H1 (cell line): ENCODE data around the gene AGXT2. TPM values are rescaled to one million over a fixed set of nuclear protein-coding genes. Genes with fewer than 3 reads are reported as not detected.

Source experiments
- EP300 ChIP-seq, 2 experiments: IDR thresholded peaks; 1 replicate in 1 of 2; 2 replicates in 1 of 2; pipeline ENCODE4 v1.6.1; 2011 to 2012; ENCODE audit warnings: low read depth in 2 of 2, low read length in 2 of 2, mild to moderate bottlenecking in 2 of 2, borderline replicate concordance in 1 of 2, inconsistent platforms in 1 of 2, moderate library complexity in 1 of 2
- POLR2AphosphoS5 ChIP-seq: IDR thresholded peaks from 2 replicates; pipeline ENCODE4 v1.6.1; 2011; ENCODE audit warnings: low read depth, low read length
- polyA plus RNA-seq, 7 experiments: library from polyadenylated mRNA; depleted of rRNA in 3 of 7; stranded (reverse) in 5 of 7; unstranded in 2 of 7; fragments of >200 nt in 5 of 7; fragments of 200-250 nt in 2 of 7; gene quantifications; 1 replicate in 5 of 7; 2 replicates in 1 of 7; 4 replicates in 1 of 7; pipeline versions ENCODE4 v1.2.1 to v1.2.3, GENCODE V29; 2011 to 2013; ENCODE audit warnings: missing spikeins in 2 of 7, mixed read lengths in 2 of 7
- total RNA-seq: library from RNA; stranded (reverse); fragmentation: NEBNext Ultra II Directional; extraction: Animal tissue kit (Norgen Biotek cat#: 25700); gene quantifications from 2 replicates; pipeline ENCODE4 v1.2.1, GENCODE V29; 2021

Gene AGXT2
- total and polyA plus RNA-seq, 2 of the 8 experiments (the other 6 are each of a cell fraction or from before 2014, with no cell fraction given), result not detected

DNA sequence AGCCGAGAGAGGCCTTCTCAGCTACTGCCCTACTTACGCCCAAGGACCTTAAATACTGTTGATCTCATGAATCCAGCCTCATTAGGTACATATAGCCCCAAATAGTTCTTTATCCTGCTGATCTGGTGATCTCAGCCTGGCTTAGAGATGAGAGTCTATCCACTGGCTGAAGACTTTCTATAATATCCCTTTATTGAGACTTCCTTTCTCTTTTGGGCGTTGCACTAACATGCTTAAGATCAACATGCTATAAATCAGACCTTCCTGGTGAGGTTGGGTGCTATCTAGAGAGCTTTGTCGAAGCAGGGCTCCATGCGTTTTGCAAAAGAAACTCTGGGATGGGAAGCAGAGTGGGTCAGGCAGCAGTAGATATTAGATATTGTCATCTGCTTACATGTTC, 44.0 kb upstream of the AGXT2 start (continued):
- TF ChIP-seq EP300 (IDR thresholded peaks at IDR 0.05; ENCODE audit: borderline replicate concordance in 1 of 2, low read depth in 2 of 2, low read length in 2 of 2) (no peak), POLR2AphosphoS5 (no peak)
